Limb (tissue), 2 donors: ENCODE measurements around the gene MAGEB5.
"Not testable (repeated sequence)": the region's sequence is repeated elsewhere in the genome, so short reads cannot be mapped to it uniquely, and the experiment has no call there.

Experiments
- DNase-seq, 2 donors: peaks; one replicate each; pipeline ENCODE4 v3.0.0-alpha.2; 2016; ENCODE audit errors: extremely low spot score in 2 of 2

Gene MAGEB5, protein sequence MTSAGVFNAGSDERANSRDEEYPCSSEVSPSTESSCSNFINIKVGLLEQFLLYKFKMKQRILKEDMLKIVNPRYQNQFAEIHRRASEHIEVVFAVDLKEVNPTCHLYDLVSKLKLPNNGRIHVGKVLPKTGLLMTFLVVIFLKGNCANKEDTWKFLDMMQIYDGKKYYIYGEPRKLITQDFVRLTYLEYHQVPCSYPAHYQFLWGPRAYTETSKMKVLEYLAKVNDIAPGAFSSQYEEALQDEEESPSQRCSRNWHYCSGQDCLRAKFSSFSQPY

GRCh38 chrX:26215869-26216268 lies at the start of gene MAGEB5:
Gene MAGEB5 (plus strand): TSS chrX:26216169. CDS start chrX:26217302, 1,133 bp downstream.
- no peak for DNase-seq

- DNase-seq: no peak
Measured at GRCh38 chrX:26192204-26192603, 23.8 kb upstream of the MAGEB5 start, which contains the start of gene MAGEB6. Gene MAGEB6 (plus strand): TSS chrX:26192440. CDS start chrX:26193847, 1,407 bp downstream.

DNA sequence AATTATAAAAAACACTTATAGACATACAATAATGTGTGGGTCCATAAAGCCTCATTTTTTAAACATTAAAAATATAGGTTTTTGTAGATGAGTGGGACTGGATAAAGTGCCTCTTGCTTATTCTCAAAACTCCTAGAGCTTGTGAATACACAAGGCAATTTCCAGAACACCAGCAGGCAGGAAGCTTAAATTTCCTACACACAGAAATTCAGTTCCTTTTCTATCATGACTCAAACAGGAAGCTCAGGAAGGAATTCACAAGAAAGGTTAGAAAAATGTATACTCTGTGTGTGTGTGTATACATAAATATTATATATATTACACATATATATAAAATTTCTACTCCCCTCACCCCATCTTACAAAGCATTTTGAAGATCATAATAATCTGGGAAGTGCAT lies 12.4 kb upstream of the MAGEB5 start:
- DNase-seq: no peak

GRCh38 chrX:26204717-26205116 lies 11.3 kb upstream of the MAGEB5 start:
- DNase-seq: not testable (repeated sequence)

- no peak for DNase-seq
Measured at GRCh38 chrX:26208012-26208411, 8.0 kb upstream of the MAGEB5 start.

- DNase-seq: no peak
Measured at GRCh38 chrX:26219351-26219750, 3.4 kb downstream of the MAGEB5 start.

GRCh38 chrX:26234177-26234576 lies 18.2 kb downstream of the MAGEB5 start:
- DNase-seq: no peak

DNA sequence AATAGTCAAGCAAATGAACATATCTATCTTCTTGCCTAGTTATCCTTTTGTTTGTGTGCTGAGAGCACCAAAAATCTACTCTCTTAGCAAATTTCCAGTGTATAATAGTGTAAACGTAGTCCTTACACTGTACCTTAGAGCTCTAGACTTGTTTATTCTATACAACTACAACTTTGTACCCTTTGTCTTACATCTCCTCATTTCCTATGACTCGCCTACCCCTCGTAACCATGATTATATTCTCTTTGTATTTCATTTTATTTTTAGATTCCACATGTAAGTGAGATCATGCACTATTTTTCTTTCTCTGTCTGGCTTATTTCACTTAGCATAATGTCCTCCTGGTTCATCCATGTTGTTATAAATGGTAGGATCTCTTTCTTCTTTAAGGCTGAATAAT lies 37.6 kb downstream of the MAGEB5 start:
- no peak for DNase-seq

GRCh38 chrX:26254436-26254835 lies 38.5 kb downstream of the MAGEB5 start:
- no peak for DNase-seq

DNA sequence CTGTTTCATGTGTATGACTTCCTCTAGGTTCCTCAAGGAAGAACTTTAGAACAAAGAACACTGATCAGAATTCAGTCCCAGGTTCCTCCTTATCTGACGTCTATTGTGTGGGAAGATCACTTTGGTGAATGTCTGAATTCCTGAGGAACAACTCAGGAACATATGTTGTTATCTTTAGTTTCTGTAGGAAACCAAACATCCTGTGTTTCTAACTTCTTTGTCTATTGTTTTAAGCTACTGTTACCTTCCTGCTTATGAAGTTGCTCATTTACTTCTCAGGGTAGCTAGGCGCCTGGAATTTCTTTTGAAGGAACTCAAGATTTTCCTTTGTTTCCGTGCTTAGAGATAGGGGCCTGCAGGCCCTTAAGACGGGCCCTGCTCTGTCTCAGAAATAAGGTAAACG lies 46.2 kb downstream of the MAGEB5 start:
- no peak for DNase-seq
